DOHH2 (cell line): ENCODE data around the gene GGACT.

Experiments
- EZH2phosphoT487 ChIP-seq: fragments of 200-600 bp; sonication (generic); IDR thresholded peaks from 2 replicates; pipeline ENCODE4 v1.6.1; 2017; ENCODE audit warnings: borderline replicate concordance, mild to moderate bottlenecking, antibody characterized with exemption, low read length, moderate library complexity, mixed read lengths
- TF ChIP-seq, protein P1 (sequence below): fragments of 200-600 bp; sonication (generic); IDR thresholded peaks from one replicate; pipeline ENCODE4 v1.5.1; 2014; ENCODE audit warnings: antibody characterized with exemption, mild to moderate bottlenecking, low read depth, low read length; ENCODE audit not compliant: poor library complexity, severe bottlenecking

DNA sequence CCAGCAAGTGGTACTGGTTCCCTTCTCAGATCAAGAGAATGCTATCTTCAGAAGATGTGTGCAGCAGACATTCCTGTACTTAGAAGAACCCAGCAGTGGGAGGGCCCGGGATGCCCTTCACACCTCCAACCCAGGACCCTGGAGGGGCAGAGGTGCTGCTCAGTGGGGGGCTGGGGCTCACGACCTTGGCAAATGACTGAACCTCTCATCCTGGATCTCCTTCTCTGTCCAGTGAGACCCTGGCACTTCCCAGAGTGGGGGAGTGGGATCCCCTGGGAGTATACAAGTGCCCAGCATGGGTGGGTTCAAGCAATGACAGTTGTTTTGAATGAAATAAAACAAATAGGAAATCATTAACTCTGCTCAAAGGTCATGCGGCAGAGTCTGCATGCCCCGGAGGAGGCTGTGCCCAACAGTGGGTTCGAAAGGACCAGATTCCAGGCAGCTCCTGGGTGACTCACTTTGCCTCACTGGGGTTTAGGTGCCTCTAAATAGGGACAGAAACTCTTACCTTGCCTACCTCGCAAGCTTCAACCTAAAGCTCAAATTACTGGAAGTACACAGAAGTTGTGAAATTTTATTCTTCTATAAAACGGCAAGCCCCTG, 26.9 kb downstream of the GGACT start:
- TF ChIP-seq, protein P1, sequence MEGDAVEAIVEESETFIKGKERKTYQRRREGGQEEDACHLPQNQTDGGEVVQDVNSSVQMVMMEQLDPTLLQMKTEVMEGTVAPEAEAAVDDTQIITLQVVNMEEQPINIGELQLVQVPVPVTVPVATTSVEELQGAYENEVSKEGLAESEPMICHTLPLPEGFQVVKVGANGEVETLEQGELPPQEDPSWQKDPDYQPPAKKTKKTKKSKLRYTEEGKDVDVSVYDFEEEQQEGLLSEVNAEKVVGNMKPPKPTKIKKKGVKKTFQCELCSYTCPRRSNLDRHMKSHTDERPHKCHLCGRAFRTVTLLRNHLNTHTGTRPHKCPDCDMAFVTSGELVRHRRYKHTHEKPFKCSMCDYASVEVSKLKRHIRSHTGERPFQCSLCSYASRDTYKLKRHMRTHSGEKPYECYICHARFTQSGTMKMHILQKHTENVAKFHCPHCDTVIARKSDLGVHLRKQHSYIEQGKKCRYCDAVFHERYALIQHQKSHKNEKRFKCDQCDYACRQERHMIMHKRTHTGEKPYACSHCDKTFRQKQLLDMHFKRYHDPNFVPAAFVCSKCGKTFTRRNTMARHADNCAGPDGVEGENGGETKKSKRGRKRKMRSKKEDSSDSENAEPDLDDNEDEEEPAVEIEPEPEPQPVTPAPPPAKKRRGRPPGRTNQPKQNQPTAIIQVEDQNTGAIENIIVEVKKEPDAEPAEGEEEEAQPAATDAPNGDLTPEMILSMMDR, result no peak
- no peak for TF ChIP-seq EZH2phosphoT487
